Kidney epithelial cell (primary cell): ENCODE data around the gene SECISBP2L. TPM values are rescaled to one million over a fixed set of nuclear protein-coding genes. Genes with fewer than 3 reads are reported as not detected.

ENCODE experiments used
- DNase-seq: peaks from one replicate; pipeline ENCODE4 v3.0.0-alpha.2; 2010; ENCODE audit warnings: low read depth
- H3K27me3 ChIP-seq: 2 replicates; pipeline ENCODE4 v1.6.0; 2011; ENCODE audit warnings: low read length; ENCODE audit not compliant: control insufficient read depth, insufficient read depth
- H3K36me3 ChIP-seq: 2 replicates; pipeline ENCODE4 v1.5.1; 2011; ENCODE audit warnings: low read length; ENCODE audit not compliant: control insufficient read depth, insufficient read depth
- H3K4me3 ChIP-seq: 2 replicates; pipeline ENCODE4 v1.5.1; 2011; ENCODE audit warnings: low read depth, mild to moderate bottlenecking, control low read depth, low read length
- CTCF ChIP-seq: IDR thresholded peaks from 2 replicates; pipeline ENCODE4 v1.5.1; 2011; ENCODE audit warnings: mild to moderate bottlenecking, moderate library complexity, low read length, control low read depth, inconsistent platforms; ENCODE audit not compliant: insufficient read depth, poor library complexity, severe bottlenecking
- total RNA-seq: library from RNA; depleted of rRNA; stranded (reverse); fragments of >200 nt; gene quantifications from 2 replicates; pipeline ENCODE4 v1.2.3, GENCODE V29; 2015

SECISBP2L gene
- total RNA-seq, 1 donor from 2014 or later = 20.0 TPM

GRCh38 chr15:48968066-48968465 is 78.2 kb downstream of the SECISBP2L start:
- TF ChIP-seq CTCF = no peak
- Histone ChIP-seq H3K27me3 (no peaks in the 10 kb centered on the region), H3K4me3 (no peak overlapping the region), H3K36me3 (no peaks in the 10 kb centered on the region)
- no peak for DNase-seq

DNA sequence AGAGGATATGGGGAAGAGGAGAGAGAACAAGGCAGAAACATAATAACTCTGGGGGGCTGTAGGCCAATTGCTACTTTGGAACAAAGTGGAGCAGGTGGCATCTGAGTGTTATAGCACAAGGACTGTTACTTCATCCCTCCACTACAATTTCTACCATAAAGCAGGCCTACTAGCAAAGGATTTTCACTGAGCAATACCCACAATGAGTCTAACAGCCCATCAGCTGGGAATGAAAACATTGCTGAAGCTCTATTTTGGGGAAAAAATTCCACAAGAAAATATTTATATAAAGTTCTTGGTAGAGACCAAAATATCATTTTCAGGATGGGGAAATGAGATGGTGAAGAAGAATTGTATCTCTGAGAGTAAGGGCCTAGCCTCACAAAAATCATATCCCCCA is 78.9 kb downstream of the SECISBP2L start:
- Histone ChIP-seq H3K36me3 (no peaks in the 10 kb centered on the region), H3K4me3 (no peak overlapping the region), H3K27me3 (no peaks in the 10 kb centered on the region)
- no peak for TF ChIP-seq CTCF
- DNase-seq = no peak

- Histone ChIP-seq H3K4me3 (no peak overlapping the region), H3K27me3 (no peaks in the 10 kb centered on the region), H3K36me3 (no peaks in the 10 kb centered on the region)
- no peak for TF ChIP-seq CTCF
- DNase-seq = peak; percentile 37
Observed at GRCh38 chr15:48966595-48967301, 79.5 kb downstream of the SECISBP2L start.

GRCh38 chr15:48965972-48966371 is 80.3 kb downstream of the SECISBP2L start:
- Histone ChIP-seq H3K36me3 (no peaks in the 10 kb centered on the region), H3K4me3 (no peak overlapping the region), H3K27me3 (no peaks in the 10 kb centered on the region)
- DNase-seq = no peak
- peak; percentile 18 for TF ChIP-seq CTCF

DNA sequence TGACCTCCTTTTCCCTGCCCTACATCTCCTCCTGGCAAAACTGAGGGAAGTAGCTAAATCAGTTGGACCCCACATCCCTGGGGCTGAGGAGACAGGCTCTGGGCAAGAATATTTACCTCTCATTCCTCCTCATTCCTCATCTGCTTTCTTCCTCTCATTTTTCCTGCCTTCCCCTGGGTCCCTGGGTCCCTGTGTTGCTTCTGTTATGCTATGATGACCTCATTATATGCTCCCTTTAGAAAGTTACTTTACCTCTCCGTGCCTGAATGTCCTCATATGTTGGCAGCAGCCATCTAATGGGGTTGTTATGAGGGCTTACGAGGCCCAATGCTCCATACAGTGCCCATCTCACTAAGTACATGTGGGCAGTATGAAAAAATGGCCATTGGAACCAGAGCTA is 81.3 kb downstream of the SECISBP2L start:
- H3K4me3 ChIP-seq = no peak overlapping the region
- no peaks in the 10 kb centered on the region for H3K36me3 ChIP-seq
- TF ChIP-seq CTCF = no peak
- H3K27me3 ChIP-seq = no peaks in the 10 kb centered on the region
- no peak for DNase-seq

GRCh38 chr15:48963524-48964113 is 82.6 kb downstream of the SECISBP2L start, which contains the start of gene SHC4:
SHC4 (minus strand) TSS chr15:48963919; CDS start chr15:48963015, 904 bp downstream.
- H3K27me3 ChIP-seq = no peaks in the 10 kb centered on the region
- DNase-seq = no peak
- peak; percentile 30 for TF ChIP-seq CTCF
- peak within 1 kb of the TSS; percentile 56 for H3K4me3 ChIP-seq
- H3K36me3 ChIP-seq = no peaks in the 10 kb centered on the region
